Smooth muscle cell of the brain vasculature (primary cell): ENCODE data around the gene SRSF4.
"Not testable (repeated sequence)": the region's sequence is repeated elsewhere in the genome, so short reads cannot be mapped to it uniquely, and the experiment has no call there.

Experiments used
- DNase-seq: peaks from one replicate; pipeline ENCODE4 v3.0.0-alpha.2; 2012; ENCODE audit warnings: low read depth, low spot score

The SRSF4 gene

GRCh38 chr1:29162476-29163138 lies 19.1 kb downstream of the SRSF4 start:
- no peak for DNase-seq

GRCh38 chr1:29162025-29162424 lies 19.7 kb downstream of the SRSF4 start:
- no peak for DNase-seq

- no peak for DNase-seq
Observed at GRCh38 chr1:29159773-29160172, 21.9 kb downstream of the SRSF4 start.

GRCh38 chr1:29157269-29157601 lies 24.5 kb downstream of the SRSF4 start:
- no peak for DNase-seq

GRCh38 chr1:29156543-29157268 lies 25.0 kb downstream of the SRSF4 start:
- no peak for DNase-seq

GRCh38 chr1:29152046-29152805 lies 29.5 kb downstream of the SRSF4 start:
- DNase-seq, result no peak

GRCh38 chr1:29150346-29150745 lies 31.4 kb downstream of the SRSF4 start:
- DNase-seq, result not testable (repeated sequence)

- no peak for DNase-seq
Observed at GRCh38 chr1:29148656-29149491, 32.8 kb downstream of the SRSF4 start.

- DNase-seq, result no peak
Observed at GRCh38 chr1:29145739-29146437, 35.8 kb downstream of the SRSF4 start.

GRCh38 chr1:29144178-29144577 lies 37.5 kb downstream of the SRSF4 start:
- DNase-seq, result no peak

GRCh38 chr1:29142714-29143113 lies 39.0 kb downstream of the SRSF4 start:
- no peak for DNase-seq

- no peak for DNase-seq
Observed at GRCh38 chr1:29136391-29136915, 45.2 kb downstream of the SRSF4 start.

GRCh38 chr1:29134695-29135028 lies 47.0 kb downstream of the SRSF4 start:
- no peak for DNase-seq

- no peak for DNase-seq
Observed at GRCh38 chr1:29133861-29134694, 47.6 kb downstream of the SRSF4 start.

GRCh38 chr1:29131056-29131455 lies 50.6 kb downstream of the SRSF4 start:
- DNase-seq, result not testable (repeated sequence)

GRCh38 chr1:29129916-29130315 lies 51.8 kb downstream of the SRSF4 start:
- DNase-seq, result no peak

- DNase-seq, result no peak
Observed at GRCh38 chr1:29128739-29129138, 53.0 kb downstream of the SRSF4 start.

- DNase-seq, result no peak
Observed at GRCh38 chr1:29126198-29126597, 55.5 kb downstream of the SRSF4 start.

- no peak for DNase-seq
Observed at GRCh38 chr1:29125788-29126187, 55.9 kb downstream of the SRSF4 start.

- no peak for DNase-seq
Observed at GRCh38 chr1:29125237-29125641, 56.5 kb downstream of the SRSF4 start.
